ENCODE measurements around the gene ZSWIM3. TPM values are rescaled to one million over a fixed set of nuclear protein-coding genes. Genes with fewer than 3 reads are reported as not detected.
"Not testable (repeated sequence)": the region's sequence is repeated elsewhere in the genome, so short reads cannot be mapped to it uniquely, and the experiment has no call there.

The ZSWIM3 gene
- total RNA-seq, 1 donor from 2014 or later = 7.9 TPM

DNA sequence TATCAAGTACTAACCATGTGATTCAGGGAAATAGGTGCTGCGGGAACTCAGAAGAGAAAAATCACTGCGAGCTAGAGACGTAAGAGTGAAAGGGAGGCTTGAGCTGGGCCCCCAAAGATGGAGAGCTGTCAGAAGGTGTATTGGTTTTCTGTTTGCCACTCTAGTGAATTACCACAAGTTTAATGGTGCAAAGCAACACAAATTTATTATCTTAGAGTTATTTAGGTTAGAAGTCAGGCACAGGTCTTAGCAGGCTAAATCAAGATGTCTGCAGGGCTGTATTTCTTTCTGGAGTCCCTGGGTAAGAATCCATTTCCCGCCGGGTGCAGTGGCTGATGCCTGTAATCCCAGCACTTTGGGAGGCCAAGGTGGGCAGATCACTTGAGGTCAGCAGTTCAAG lies 2.5 kb downstream of the ZSWIM3 start:
- no peak for DNase-seq (ENCODE audit: low read depth in 2 of 2)

DNA sequence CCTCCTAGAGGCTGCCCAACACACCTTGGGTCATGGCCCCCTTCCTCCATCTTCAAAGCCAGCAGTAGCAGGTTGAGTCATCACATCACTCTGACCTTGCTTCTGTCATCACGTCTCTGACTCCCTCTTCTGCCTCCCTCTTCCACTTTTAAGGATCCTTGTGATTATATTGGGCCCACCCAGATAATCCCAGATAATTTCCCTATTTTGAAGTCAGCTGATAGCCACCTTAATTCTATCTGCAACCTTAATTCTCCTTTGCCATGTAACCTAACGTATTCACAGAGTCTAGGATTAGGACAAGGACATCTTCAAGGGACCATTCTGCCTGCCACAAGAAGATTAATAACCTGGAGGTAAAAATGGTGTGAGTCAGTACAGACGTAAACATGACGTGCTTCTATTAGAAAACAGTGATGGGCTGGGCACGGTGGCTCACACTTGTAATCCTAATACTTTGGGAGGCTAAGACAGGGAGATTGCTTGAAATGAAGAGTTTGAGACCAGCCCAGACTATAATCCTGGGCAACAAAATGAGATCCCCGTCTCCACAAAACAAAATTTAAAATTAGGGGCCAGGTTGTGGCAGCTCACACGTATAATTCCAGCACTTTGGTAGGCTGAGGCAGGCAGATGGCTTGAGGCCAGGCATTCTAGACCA lies 3.3 kb downstream of the ZSWIM3 start:
- DNase-seq (ENCODE audit: low read depth in 2 of 2) = peak in 1 of 2 donors; percentile 20

DNA sequence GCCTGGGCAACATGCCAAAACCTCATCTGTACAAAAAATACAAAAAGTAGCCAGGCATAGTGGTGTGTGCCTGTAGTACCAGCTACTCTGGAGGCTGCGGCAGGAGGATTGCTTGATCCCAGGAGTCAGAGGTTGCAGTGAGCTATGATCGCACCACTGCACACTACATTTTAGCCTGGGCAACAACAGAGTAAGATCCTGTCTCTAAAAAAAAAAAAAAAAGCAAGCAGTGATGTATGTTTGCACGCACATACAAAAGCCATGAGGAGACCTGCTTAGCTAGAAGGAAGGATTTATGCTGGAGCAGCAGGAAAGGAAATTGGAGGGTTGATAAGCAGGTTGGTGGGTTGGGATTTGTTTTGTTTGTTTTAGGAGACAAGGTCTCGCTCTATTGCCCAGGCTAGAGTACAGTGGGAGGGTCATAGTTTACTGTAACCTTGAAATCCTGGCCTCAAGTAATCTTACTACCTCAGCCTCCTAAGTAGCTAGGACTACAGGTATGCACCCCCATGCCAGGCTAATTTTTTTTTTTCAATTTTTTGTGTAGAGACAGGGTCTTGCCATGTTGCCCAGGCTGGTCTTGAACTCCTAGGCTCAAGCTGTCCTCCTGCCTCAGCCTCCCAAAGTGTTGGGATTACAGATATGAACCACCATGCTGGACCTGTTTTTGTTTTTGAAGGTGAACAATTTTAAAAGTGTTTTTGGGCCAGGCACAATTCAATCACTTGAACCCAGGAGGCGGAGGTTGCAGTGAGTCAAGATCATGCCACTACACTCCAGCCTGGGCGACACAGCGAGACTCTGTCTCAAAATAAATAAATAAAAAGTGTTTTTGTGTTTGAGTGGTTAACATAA lies 4.0 kb downstream of the ZSWIM3 start:
- DNase-seq (ENCODE audit: low read depth in 2 of 2) = peak; percentile 41 to 76

DNA sequence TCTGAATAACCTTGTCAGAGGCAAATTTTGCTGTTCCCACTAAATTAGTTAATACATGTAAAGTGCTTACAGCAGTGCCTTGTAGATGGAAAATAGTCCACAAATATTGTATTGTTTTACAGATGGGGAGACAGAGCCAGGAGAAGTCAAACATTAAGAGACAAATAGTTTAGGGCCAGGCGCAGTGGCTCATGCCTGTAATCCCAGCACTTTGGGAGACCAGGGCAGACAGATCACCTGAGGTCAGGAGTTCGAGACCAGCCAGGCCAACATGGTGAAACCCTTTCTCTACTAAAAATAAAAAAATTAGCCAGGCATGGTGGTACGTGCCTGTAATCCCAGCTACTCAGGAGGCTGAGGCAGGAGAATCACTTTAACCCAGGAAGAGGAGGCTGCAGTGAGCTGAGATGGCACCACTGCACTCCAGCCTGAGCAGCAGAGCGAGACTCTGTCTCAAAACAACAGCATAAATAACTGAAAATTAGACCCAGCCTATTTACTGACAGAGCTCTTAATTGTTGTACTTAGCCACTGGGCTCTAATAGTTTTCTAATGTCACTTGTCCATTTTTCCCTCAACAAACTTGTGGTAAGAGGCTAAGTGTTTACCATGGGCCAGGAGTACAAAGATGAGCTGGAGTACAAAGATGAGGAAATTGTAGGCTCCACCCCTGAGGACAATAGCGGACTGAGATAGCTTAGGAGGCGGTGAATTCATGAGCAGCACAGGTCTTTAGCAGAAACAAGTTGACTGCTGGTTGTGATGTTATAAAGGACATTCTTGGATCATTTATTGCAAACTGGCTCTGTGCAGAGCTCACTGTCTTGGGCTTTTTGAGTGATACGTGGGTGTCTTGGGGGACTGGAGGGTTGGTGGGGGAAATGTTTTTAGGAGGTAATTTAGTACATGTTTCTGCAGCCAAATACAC lies 6.4 kb downstream of the ZSWIM3 start:
- no peak for DNase-seq (ENCODE audit: low read depth in 2 of 2)

DNA sequence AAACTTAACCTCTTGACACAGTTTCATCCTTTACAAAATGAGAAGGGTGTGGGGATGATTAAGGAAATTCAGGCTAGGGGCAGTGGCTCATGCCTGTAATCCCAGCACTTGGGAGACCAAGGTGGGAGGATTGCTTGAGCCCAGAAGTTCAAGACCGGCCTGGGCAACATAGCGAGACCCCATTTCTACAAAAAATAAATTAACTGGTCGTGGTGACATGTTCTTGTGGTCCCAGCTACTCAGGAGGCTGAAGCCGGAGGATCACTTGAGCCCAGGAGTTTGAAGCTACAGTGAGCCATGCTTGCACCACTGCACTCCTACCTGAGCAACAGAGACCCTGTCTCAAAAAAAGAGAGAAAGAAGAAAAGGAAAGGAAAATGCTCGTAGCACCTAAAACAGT lies 9.0 kb downstream of the ZSWIM3 start:
- no peak for DNase-seq (ENCODE audit: low read depth in 2 of 2)

DNA sequence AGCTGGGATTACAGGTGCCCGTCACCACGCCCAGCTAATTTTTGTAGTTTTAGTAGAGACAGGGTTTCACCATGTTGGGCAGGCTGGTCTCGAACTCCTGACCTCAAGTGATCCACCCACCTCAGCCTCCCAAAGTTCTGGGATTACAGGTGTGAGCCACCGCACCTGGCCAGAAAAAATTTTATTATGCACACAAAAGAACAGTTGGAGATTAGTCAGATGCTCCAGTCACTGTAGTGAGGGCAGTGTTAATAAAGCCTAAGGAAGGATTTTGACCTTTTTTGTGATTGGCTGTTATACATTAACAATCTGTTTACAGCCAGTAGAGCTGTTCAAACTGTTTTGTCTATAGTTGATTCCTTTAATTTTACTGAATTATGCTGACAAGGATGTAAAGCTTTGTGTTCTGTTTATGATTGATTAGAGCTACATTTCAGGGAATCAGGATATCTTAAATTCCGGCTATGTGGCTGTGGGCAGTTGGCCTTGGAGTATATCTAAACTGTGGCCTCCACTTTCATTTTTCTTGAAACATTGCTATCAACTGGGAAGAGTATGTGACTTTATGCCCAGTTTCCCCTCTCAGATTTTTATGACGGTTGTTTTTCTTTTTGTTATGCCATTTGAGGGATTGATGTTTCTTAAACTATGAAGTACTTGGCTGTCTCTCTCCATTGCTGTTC lies 9.9 kb downstream of the ZSWIM3 start:
- no peak for DNase-seq (ENCODE audit: low read depth in 2 of 2)

DNA sequence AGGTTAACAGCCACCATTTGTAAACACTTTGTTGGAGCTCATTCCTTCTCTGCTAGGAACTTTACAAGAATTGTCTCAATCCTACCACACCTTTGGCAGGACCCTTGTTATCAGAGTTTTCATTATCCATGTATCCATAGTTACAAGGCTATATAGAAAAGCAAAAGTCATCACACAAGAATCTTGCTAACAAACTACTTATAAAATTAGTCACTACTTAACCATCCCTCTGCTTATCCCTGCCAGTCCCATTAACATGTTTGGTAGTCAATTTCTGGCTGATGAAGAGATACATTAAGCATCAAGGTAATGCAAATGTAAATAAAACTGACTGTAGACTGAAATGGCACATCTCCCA lies 10.4 kb downstream of the ZSWIM3 start:
- peak in 1 of 2 donors; percentile 25 for DNase-seq (ENCODE audit: low read depth in 2 of 2)

DNA sequence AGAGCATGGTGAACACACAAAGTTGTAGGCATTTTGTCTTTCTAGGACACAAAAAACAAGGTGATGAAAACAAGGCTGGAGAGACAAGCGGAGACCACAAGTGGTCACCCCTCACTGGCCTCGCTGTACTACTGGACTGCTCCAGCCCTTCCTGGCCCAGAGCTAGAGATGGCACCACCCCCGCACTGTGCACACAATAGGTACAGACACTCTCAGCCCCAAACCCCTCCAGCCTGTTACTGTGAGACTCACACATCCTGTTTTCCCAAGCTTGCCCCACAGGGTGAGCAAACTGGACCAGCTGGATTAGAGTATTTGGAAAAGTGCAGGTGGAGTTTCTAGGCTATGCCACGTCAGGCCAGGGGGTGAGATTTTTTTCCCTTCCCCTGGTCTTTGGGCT lies 15.2 kb downstream of the ZSWIM3 start:
- no peak for DNase-seq (ENCODE audit: low read depth in 2 of 2)

DNA sequence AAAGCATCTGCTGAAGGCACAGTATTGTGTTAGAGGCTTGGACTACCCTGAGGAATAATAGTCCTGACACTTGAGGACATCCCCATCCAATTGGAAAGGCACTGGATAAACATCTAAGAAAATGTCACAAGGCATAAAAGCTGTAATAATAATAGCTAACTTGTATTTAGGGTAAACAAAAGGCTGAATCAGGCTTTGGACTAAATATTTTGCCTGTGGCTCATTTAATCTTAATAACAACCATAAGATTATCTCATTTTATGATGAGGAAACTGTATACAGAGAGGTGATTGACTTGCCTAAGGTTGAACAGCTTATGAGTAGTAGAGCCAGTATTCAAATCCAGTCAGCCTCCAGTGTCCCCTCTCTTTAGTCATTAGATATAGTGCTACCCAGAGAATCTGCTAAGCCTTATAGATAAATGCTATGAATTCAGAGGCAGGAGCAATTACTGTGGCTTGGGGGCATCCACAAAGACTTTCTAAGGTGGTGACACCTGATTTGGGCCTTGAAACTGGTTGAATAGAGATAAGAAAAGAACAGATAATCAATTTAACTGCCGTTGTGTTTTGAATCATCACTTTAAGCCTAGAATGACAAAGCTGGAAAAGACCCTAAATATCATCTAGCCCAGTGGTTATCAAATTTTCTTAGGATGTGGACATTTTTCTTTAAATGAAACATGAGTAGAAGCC lies 16.1 kb downstream of the ZSWIM3 start:
- DNase-seq (ENCODE audit: low read depth in 2 of 2) = no peak

DNA sequence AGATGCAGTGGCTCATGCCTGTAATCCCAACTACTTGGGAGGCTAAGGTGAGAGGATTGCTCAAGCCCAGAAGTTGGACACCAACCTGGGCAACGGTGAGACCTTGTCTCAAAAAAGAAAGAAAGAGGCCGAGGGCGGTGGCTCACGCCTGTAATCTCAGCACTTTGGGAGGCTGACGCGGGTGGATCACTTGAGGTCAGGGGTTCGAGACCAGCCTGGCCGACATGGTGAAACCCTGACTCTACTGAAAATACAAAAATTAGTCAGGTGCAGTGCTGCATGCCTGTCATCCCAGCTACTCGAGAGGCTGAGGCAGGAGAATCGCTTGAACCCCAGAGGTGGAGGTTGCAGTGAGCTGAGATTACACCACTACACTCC lies 16.7 kb downstream of the ZSWIM3 start:
- DNase-seq (ENCODE audit: low read depth in 2 of 2) = not testable (repeated sequence)

DNA sequence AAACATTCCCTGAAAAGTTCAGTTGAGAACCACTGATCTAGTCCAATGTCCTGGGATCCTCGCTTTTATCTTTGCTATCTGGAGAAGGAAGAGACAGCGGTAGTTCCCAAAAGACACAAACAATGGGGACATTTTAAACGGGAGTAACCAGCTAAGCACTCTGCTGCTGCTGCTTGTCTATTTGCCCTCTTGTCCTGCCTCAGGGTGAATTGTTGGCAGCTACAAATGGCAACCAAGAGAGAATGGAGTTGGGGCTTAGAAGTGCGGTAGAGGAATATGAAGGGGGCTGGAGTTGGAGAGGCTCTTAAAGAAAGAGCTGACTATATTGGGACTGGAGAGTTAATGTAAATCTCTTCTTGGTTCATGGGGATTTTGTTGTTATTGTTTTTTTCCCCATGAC lies 17.2 kb downstream of the ZSWIM3 start:
- DNase-seq (ENCODE audit: low read depth in 2 of 2) = no peak

DNA sequence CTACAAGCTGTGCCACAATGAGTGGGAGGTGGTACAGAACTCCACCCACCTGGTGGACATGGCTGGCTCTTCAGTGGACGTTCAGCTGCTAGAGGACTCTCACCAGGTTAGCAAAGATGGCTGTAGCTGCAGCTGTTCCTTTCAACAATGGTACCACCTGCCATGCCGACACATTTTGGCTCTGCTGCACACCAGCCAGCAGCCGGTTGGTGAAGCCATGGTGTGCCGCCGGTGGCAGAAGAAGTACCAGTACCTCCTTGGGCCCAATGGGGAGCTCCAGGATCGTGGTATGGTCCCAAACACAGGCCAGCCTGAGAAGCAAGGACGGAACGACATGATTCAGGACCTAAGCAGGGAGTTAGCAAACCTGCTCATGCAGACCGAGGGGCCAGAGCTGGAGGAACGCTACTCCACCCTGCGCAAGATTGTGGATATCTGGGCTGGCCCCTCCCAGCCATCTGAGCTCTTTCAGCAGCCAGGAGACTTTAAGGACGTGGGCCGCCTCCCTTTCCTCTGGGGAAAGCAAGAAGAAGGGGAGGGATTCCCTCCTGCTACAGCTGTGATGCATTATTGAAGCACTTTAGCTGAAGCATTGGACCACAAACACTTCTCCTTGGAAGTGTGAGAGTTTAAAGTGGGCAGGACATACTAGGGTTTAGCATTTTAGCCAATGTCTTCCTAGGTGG lies 20.8 kb downstream of the ZSWIM3 start:
- no peak for DNase-seq (ENCODE audit: low read depth in 2 of 2)

DNA sequence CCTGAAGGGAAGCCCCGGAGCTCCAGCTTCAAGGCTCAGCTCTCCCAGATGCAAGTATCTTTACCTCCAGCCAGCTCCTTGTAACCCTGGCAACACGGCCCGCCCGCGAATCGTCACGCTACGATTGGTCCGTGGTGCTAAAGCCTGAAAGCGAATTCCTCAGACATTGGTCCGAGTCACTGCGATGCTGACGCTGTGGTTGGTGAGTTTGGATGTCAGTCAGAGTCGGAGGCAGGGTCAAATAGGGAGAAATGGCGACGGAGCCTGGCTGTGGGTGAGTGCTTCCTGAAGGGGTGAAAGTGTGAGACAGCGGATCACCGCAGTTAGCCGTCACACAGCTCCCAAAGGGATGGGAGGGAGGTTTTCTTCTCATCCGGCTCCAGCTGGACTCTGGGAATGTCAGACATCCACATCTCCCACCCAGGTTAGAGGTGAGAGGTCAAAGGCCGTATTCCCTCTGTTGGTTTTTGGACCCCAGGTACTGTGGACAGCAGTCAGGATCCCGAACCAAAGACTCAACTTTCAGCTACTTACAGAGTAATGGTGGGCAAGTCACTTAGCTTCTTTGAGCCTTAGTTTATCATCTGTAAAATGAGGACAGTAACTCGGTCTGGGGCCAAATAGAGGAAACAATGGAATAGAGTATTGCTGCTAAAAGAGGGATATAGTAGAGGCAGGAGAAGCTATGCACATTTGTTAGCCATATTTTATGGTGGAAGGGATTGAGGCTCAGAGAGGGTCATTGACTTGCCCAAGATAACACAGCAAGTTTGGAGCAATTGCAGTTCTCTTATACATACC lies 23.8 kb downstream of the ZSWIM3 start, which contains the start of gene ZSWIM1:
Gene ZSWIM1, plus strand, starts transcription at position 240 of the 801 bp plus-strand sequence. CDS start 1,366 bp downstream, outside the sequence.
- peak; percentile 99 for DNase-seq (ENCODE audit: low read depth in 2 of 2)

DNA sequence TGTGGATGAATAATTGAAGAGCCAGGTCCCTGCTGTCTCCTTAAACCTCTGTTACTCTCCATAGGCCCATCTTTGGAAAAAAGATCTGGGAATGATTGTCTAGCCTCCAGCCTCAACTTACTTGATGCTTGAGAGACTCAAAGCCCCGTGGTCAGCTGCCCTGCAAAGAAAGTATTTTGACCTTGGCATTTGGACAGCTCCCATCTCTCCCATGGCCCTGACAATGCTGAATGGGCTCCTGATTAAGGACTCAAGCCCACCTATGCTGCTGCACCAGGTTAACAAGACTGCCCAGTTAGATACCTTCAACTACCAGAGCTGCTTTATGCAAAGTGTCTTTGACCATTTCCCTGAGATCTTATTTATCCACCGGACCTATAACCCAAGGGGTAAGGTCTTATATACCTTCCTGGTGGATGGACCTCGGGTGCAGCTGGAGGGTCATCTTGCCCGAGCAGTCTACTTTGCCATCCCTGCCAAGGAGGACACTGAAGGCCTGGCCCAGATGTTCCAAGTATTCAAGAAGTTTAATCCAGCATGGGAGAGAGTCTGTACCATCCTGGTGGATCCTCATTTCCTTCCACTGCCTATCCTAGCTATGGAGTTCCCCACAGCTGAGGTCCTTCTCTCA lies 25.2 kb downstream of the ZSWIM3 start:
- DNase-seq (ENCODE audit: low read depth in 2 of 2) = no peak

DNA sequence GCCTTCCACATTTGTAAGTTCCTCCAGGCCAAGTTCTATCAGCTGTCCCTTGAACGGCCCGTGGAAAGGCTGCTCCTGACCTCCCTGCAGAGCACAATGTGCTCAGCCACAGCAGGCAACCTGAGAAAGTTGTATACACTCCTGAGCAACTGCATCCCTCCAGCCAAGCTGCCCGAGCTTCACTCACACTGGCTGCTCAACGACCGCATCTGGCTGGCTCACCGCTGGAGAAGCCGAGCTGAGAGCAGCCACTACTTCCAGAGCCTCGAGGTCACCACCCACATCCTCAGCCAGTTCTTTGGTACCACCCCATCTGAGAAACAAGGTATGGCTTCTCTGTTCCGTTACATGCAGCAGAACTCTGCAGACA lies 25.7 kb downstream of the ZSWIM3 start:
- DNase-seq (ENCODE audit: low read depth in 2 of 2) = no peak

DNA sequence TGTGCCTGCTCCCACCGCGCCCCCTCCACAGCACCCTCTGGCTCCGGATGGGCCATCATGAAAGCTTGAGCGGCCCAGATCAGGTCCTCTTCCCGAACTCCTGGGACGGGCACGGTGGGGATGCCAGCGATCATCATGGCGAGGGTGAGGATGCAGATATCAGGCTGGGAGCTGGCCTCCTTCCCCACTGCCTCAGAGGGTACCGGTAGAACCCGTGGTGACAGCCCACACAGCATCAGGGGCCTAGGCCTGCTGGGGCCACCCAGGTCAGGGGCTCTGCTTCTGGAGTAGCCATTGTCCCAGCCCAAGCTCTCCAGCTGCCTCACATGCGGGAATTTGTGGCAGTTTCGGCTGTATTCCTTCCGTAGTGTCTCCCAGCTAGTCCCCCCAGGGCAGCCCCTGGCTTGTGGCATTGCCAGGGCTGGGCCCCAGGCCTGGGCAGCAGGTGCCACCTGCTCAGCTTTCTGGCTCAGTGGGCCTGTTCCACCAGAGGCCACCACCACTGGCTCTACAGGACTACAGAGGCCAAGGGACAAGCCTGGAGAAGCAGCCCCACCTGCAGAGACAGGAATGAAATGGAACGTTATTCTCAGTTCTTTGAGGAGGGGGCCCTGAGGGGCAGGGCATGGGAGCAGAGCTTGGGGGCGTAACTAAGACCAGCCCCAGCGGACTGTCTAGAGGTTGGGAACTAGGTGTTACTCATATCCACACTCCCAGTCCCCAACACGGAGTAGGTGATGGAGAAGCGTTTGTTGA lies 29.4 kb downstream of the ZSWIM3 start:
- no peak for DNase-seq (ENCODE audit: low read depth in 2 of 2)

DNA sequence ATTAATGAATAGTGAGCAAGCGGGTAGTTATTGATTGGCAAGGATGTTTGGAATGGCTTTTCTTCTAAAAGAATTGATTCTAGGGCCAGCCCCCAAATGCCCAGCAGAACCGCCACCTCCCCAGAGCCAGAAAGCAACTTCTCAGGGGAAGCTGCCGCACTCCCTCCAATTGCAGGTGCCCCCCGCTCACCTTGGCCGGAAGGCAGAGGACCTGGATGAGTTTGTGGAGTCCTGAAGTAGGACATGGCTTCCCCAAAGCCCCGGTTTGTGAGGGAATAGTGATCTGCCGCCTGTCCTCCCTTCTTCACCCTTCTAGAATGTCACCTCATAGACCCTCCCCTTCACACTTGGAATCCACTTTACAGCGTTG lies 29.9 kb downstream of the ZSWIM3 start, which contains the start of gene SPATA25:
Gene SPATA25, minus strand, starts transcription at position 277 of the 370 bp plus-strand sequence. Its CDS starts 32 bp downstream, at position 245.
- DNase-seq (ENCODE audit: low read depth in 2 of 2) = no peak

DNA sequence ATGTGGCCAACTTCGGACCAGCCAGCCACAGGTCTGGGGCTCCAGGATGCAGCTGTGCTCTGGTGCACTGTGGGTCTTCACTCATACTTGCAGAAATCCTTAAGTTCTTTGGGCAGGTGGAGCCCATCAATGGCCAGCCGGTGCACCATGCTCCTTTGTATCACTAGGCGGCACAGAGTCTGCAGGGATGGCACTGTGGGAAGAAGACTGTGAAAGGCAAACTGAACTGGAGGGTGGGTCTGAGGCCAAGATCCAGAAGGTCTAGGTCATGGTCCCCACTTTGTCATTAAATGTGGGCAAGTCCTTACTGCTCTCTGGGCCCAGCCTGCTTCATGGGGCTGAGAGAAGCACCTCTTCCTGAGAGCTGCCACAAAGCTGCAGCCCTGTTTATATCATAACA lies 31.3 kb downstream of the ZSWIM3 start:
- no peak for DNase-seq (ENCODE audit: low read depth in 2 of 2)

Data from lung microvascular endothelial cell (primary cell).